Thyroid gland (tissue), 4 donors: ENCODE results near the gene ERBB2.

ENCODE experiments used
- POLR2A ChIP-seq, 2 donors: fragments of 450-650 bp; IDR thresholded peaks; one replicate each; pipeline ENCODE4 v1.6.1; 2017; ENCODE audit warnings: antibody characterized with exemption in 2 of 2, mild to moderate bottlenecking in 2 of 2, moderate library complexity in 1 of 2
- TF ChIP-seq, protein P1 (sequence below), 6 experiments: fragments of 200-600 bp in 3 of 6; fragments of 450-650 bp in 3 of 6; sonication (generic) in 3 of 6; IDR thresholded peaks; one replicate each; pipeline ENCODE4 v1.5.1; 2016 to 2019; ENCODE audit warnings: antibody characterized with exemption in 6 of 6, mild to moderate bottlenecking in 2 of 6, inconsistent platforms in 1 of 6, moderate library complexity in 1 of 6

GRCh38 chr17:39652587-39653315, 47.1 kb upstream of the ERBB2 start:
- TF ChIP-seq, protein P1, sequence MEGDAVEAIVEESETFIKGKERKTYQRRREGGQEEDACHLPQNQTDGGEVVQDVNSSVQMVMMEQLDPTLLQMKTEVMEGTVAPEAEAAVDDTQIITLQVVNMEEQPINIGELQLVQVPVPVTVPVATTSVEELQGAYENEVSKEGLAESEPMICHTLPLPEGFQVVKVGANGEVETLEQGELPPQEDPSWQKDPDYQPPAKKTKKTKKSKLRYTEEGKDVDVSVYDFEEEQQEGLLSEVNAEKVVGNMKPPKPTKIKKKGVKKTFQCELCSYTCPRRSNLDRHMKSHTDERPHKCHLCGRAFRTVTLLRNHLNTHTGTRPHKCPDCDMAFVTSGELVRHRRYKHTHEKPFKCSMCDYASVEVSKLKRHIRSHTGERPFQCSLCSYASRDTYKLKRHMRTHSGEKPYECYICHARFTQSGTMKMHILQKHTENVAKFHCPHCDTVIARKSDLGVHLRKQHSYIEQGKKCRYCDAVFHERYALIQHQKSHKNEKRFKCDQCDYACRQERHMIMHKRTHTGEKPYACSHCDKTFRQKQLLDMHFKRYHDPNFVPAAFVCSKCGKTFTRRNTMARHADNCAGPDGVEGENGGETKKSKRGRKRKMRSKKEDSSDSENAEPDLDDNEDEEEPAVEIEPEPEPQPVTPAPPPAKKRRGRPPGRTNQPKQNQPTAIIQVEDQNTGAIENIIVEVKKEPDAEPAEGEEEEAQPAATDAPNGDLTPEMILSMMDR (IDR thresholded peaks at IDR 0.05), result no peak
- TF ChIP-seq POLR2A (IDR thresholded peaks at IDR 0.05), result no peak
